ENCODE results near the gene TFAP2C.

DNA sequence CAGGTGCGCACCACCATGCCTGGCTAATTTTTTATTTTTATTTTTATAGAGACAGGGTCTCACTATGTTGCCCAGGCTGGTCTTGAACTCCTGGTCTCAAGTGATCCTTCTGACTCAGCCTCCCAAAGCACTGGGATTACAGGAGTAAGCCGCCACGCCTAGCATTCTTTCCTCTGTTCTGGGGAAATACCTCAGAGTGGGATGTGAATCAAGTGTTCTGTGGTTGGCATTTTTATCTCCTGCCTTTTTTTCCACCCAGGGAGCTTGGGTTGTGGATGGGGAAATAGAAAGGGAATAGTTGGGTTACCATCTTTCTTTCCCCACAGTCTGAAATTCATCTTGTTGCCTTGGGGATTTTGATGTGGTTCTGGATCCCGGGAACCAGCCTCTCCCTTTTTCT lies 24.1 kb downstream of the TFAP2C start:
- TF ChIP-seq, protein P1, sequence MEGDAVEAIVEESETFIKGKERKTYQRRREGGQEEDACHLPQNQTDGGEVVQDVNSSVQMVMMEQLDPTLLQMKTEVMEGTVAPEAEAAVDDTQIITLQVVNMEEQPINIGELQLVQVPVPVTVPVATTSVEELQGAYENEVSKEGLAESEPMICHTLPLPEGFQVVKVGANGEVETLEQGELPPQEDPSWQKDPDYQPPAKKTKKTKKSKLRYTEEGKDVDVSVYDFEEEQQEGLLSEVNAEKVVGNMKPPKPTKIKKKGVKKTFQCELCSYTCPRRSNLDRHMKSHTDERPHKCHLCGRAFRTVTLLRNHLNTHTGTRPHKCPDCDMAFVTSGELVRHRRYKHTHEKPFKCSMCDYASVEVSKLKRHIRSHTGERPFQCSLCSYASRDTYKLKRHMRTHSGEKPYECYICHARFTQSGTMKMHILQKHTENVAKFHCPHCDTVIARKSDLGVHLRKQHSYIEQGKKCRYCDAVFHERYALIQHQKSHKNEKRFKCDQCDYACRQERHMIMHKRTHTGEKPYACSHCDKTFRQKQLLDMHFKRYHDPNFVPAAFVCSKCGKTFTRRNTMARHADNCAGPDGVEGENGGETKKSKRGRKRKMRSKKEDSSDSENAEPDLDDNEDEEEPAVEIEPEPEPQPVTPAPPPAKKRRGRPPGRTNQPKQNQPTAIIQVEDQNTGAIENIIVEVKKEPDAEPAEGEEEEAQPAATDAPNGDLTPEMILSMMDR (IDR thresholded peaks at IDR 0.05; ENCODE audit: low read depth, low read length), result no peak
- no peak for TF ChIP-seq EZH2phosphoT487 (IDR thresholded peaks at IDR 0.05; ENCODE audit: low read depth)
